ENCODE measurements around the gene SCAMP5. TPM values are rescaled to one million over a fixed set of nuclear protein-coding genes. Genes with fewer than 3 reads are reported as not detected.

Gene SCAMP5
- polyA plus RNA-seq, 4 donors: 18.8 to 28.3 (median 22.6) TPM

- no peak for DNase-seq (ENCODE audit: low read depth in 4 of 4, low spot score in 3 of 4)
These were observed 27.7 kb upstream of the SCAMP5 start for GRCh38 chr15:74967670-74968069.

- no peak for DNase-seq (ENCODE audit: low read depth in 4 of 4, low spot score in 3 of 4)
These were observed 19.2 kb upstream of the SCAMP5 start for GRCh38 chr15:74976159-74976558.

- DNase-seq (ENCODE audit: low read depth in 4 of 4, low spot score in 3 of 4): no peak
These were observed 17.8 kb upstream of the SCAMP5 start for GRCh38 chr15:74977599-74977998.

- DNase-seq (ENCODE audit: low read depth in 4 of 4, low spot score in 3 of 4): no peak
These were observed 17.3 kb upstream of the SCAMP5 start for GRCh38 chr15:74978077-74978476.

GRCh38 chr15:74978503-74978902, 16.9 kb upstream of the SCAMP5 start:
- DNase-seq (ENCODE audit: low read depth in 4 of 4, low spot score in 3 of 4): no peak

GRCh38 chr15:74982183-74982582, 13.2 kb upstream of the SCAMP5 start:
- DNase-seq (ENCODE audit: low read depth in 4 of 4, low spot score in 3 of 4): no peak

- DNase-seq (ENCODE audit: low read depth in 4 of 4, low spot score in 3 of 4): no peak
These were observed 11.6 kb upstream of the SCAMP5 start for GRCh38 chr15:74983725-74984231.

GRCh38 chr15:74988007-74988800, 7.2 kb upstream of the SCAMP5 start:
- DNase-seq (ENCODE audit: low read depth in 4 of 4, low spot score in 3 of 4): no peak

GRCh38 chr15:74989527-74989926, 5.8 kb upstream of the SCAMP5 start:
- no peak for DNase-seq (ENCODE audit: low read depth in 4 of 4, low spot score in 3 of 4)

GRCh38 chr15:74992619-74993018, 2.7 kb upstream of the SCAMP5 start:
- no peak for DNase-seq (ENCODE audit: low read depth in 4 of 4, low spot score in 3 of 4)

- DNase-seq (ENCODE audit: low read depth in 4 of 4, low spot score in 3 of 4): no peak
These were observed 1.1 kb upstream of the SCAMP5 start for GRCh38 chr15:74994236-74994635.

- no peak for DNase-seq (ENCODE audit: low read depth in 4 of 4, low spot score in 3 of 4)
These were observed 678 bp upstream of the SCAMP5 start for GRCh38 chr15:74994685-74995084.

GRCh38 chr15:74995779-74996765, 709 bp downstream of the SCAMP5 start:
- DNase-seq (ENCODE audit: low read depth in 4 of 4, low spot score in 3 of 4): peak in 2 of 4 donors; percentile 13 to 18

- DNase-seq (ENCODE audit: low read depth in 4 of 4, low spot score in 3 of 4): no peak
These were observed 1.8 kb downstream of the SCAMP5 start for GRCh38 chr15:74997141-74997540.

GRCh38 chr15:74997543-74997942, 2.2 kb downstream of the SCAMP5 start:
- DNase-seq (ENCODE audit: low read depth in 4 of 4, low spot score in 3 of 4): no peak

GRCh38 chr15:75001310-75001709, 5.9 kb downstream of the SCAMP5 start:
- DNase-seq (ENCODE audit: low read depth in 4 of 4, low spot score in 3 of 4): no peak

- DNase-seq (ENCODE audit: low read depth in 4 of 4, low spot score in 3 of 4): no peak
These were observed 7.0 kb downstream of the SCAMP5 start for GRCh38 chr15:75002398-75002797.

GRCh38 chr15:75007216-75007615, 11.9 kb downstream of the SCAMP5 start:
- no peak for DNase-seq (ENCODE audit: low read depth in 4 of 4, low spot score in 3 of 4)

- DNase-seq (ENCODE audit: low read depth in 4 of 4, low spot score in 3 of 4): no peak
These were observed 12.9 kb downstream of the SCAMP5 start for GRCh38 chr15:75008221-75008625.

- DNase-seq (ENCODE audit: low read depth in 4 of 4, low spot score in 3 of 4): no peak
These were observed 13.4 kb downstream of the SCAMP5 start for GRCh38 chr15:75008629-75009326.

- DNase-seq (ENCODE audit: low read depth in 4 of 4, low spot score in 3 of 4): no peak
These were observed 21.1 kb downstream of the SCAMP5 start for GRCh38 chr15:75016431-75016830.

Data from right renal pelvis (tissue), 4 donors.